Chondrocyte (in vitro differentiated cells): ENCODE results near the gene RPP25L. TPM values are rescaled to one million over a fixed set of nuclear protein-coding genes. Genes with fewer than 3 reads are reported as not detected.

ENCODE experiments used
- DNase-seq: peaks from one replicate; pipeline ENCODE4 v3.0.0; 2021; ENCODE audit warnings: mixed read lengths, low spot score
- H3K27ac Mint-ChIP-seq: one replicate; pipeline ENCODE4 v1.8.0; 2021; ENCODE audit warnings: mild to moderate bottlenecking, moderate library complexity, mixed read lengths; ENCODE audit not compliant: unreplicated experiment
- H3K27me3 Mint-ChIP-seq: 2 replicates; pipeline ENCODE4 v1.8.0; 2021; ENCODE audit warnings: low read depth, mixed read lengths
- H3K36me3 Mint-ChIP-seq: 2 replicates; pipeline ENCODE4 v1.8.0; 2021; ENCODE audit warnings: low read depth, mixed read lengths
- H3K4me1 Mint-ChIP-seq: 2 replicates; pipeline ENCODE4 v1.8.0; 2021; ENCODE audit warnings: low read depth, mild to moderate bottlenecking, mixed read lengths
- H3K4me3 Mint-ChIP-seq: one replicate; pipeline ENCODE4 v1.8.0; 2021; ENCODE audit warnings: mild to moderate bottlenecking, moderate library complexity, mixed read lengths; ENCODE audit not compliant: unreplicated experiment
- H3K9me3 Mint-ChIP-seq: 2 replicates; pipeline ENCODE4 v1.8.0; 2021; ENCODE audit warnings: low read depth, mixed read lengths
- total RNA-seq: library from RNA; stranded (reverse); gene quantifications from 3 replicates; pipeline ENCODE4 v1.2.1, GENCODE V29; 2021
- TF ChIP-seq, protein P1 (sequence below): fragments of 200-600 bp; sonication (generic); IDR thresholded peaks from 2 replicates; pipeline ENCODE4 v1.5.0; 2021; ENCODE audit warnings: antibody characterized with exemption, mild to moderate bottlenecking, moderate library complexity

RPP25L gene
- total RNA-seq, 1 donor from 2014 or later, result 11.0 TPM

- H3K4me1 Mint-ChIP-seq, result peaks cover 48% of the 10 kb centered on the region
- peaks cover 2% of the 10 kb centered on the region for H3K36me3 Mint-ChIP-seq
- H3K4me3 Mint-ChIP-seq, result no peak overlapping the region
- H3K27ac Mint-ChIP-seq, result no peak overlapping the region
- TF ChIP-seq, protein P1, sequence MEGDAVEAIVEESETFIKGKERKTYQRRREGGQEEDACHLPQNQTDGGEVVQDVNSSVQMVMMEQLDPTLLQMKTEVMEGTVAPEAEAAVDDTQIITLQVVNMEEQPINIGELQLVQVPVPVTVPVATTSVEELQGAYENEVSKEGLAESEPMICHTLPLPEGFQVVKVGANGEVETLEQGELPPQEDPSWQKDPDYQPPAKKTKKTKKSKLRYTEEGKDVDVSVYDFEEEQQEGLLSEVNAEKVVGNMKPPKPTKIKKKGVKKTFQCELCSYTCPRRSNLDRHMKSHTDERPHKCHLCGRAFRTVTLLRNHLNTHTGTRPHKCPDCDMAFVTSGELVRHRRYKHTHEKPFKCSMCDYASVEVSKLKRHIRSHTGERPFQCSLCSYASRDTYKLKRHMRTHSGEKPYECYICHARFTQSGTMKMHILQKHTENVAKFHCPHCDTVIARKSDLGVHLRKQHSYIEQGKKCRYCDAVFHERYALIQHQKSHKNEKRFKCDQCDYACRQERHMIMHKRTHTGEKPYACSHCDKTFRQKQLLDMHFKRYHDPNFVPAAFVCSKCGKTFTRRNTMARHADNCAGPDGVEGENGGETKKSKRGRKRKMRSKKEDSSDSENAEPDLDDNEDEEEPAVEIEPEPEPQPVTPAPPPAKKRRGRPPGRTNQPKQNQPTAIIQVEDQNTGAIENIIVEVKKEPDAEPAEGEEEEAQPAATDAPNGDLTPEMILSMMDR, result no peak
- DNase-seq, result no peak
- H3K27me3 Mint-ChIP-seq, result no peaks in the 10 kb centered on the region
- no peaks in the 10 kb centered on the region for H3K9me3 Mint-ChIP-seq
Measured at GRCh38 chr9:34655394-34655793, 43.5 kb upstream of the RPP25L start.

GRCh38 chr9:34654323-34655051 lies 42.6 kb upstream of the RPP25L start:
- TF ChIP-seq, protein P1, result no peak
- no peaks in the 10 kb centered on the region for H3K27me3 Mint-ChIP-seq
- DNase-seq, result peak; percentile 79
- H3K27ac Mint-ChIP-seq, result peak overlapping the region; percentile 98
- H3K36me3 Mint-ChIP-seq, result peaks cover 4% of the 10 kb centered on the region
- no peaks in the 10 kb centered on the region for H3K9me3 Mint-ChIP-seq
- H3K4me3 Mint-ChIP-seq, result peak overlapping the region; percentile 37
- peaks cover 48% of the 10 kb centered on the region for H3K4me1 Mint-ChIP-seq

DNA sequence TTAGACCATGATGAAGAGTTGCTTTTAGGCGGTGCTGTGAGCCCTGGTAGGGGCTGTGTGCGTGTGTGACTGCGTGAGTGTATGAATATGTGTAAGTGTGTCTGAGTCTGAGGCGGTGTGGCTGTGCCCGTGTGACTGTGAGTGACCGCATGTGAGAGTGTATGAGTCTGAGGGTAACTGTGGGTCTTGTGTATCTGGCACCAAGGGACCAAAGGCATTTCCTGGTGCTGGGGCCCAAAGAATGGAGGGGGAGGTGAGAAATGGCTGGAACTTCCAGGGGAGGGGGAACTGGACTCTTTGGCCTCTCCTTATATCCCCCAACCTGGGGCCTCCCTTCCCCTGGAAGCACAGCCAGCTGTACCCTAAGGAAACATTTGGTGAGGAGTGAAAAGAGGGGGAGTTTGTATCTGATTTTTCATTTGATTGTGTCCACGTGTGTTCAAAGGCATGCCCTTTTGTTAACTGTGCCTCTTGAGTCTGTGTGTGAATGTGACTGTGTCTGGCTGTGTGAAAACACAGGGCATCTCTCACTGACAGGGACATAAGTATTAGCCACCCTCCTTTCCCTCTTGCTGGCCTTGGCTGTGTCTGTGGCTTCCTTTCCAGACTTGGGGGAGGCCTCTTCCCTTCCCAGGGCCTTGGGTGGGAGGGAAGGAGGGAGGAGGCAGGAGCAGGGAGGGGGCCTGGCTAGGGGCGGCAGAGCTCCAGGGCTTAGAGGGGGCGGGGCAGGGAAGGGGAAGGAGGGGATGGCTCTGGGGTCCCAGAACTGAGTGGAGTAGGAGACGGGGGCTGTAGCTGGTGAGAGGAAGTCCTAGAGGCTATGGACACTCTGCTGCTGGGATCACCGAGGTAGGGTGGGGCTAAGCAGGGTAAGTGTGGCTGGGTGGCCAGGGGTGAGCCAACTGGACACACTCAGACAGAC lies 41.5 kb upstream of the RPP25L start:
- peak overlapping the region; percentile 98 for H3K27ac Mint-ChIP-seq
- TF ChIP-seq, protein P1, result no peak
- peaks cover 51% of the 10 kb centered on the region for H3K4me1 Mint-ChIP-seq
- no peak for DNase-seq
- peak overlapping the region; percentile 81 for H3K4me3 Mint-ChIP-seq
- H3K36me3 Mint-ChIP-seq, result peaks cover 10% of the 10 kb centered on the region
- no peaks in the 10 kb centered on the region for H3K9me3 Mint-ChIP-seq
- no peaks in the 10 kb centered on the region for H3K27me3 Mint-ChIP-seq

- TF ChIP-seq, protein P1, result no peak
- Mint-ChIP-seq H3K9me3 (no peaks in the 10 kb centered on the region), H3K4me1 (peaks cover 59% of the 10 kb centered on the region), H3K27ac (peak overlapping the region; percentile 98), H3K27me3 (no peaks in the 10 kb centered on the region), H3K4me3 (peak overlapping the region; percentile 81), H3K36me3 (peaks cover 11% of the 10 kb centered on the region)
- no peak for DNase-seq
Measured at GRCh38 chr9:34652602-34653000, 40.7 kb upstream of the RPP25L start.

DNA sequence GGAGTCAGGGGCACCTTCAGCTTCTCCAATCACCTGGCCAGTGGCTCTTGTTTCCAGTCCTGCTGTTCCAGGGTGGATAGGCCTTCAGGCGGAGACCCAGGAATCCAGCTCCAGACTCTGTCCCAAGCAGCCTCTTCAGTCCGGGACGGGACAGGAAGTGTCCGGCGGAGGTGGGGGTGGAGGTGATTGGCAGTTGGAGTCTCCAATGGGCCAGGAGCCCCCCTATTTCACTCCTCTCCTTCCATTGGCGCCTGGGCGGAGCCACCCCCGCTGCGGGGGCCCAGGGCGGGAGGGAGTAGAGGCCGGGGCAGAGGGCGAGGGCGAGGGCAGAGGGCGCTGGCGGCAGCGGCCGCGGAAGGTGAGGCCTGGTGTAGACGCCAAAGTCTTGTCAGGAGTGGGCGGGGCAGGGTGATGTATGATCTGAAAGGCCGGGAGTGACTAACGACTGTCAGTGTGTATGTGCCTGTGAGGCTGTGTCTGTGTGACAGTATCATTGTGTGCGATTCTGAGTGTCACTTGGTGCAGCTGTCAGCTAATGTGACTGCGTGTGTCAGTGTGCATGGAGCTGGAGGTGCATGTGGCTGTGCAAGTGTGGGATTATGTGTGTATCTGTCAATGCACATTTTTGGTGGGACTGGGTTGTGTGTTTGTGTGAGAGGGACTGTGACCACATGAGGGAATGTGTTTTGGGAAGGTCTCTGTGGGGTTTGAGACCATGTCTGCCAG lies 40.1 kb upstream of the RPP25L start, which contains the start of gene IL11RA:
IL11RA (plus strand) TSS at position 310 of the 726 bp plus-strand sequence. CDS start 3,033 bp downstream, outside the sequence.
- no peaks in the 10 kb centered on the region for H3K27me3 Mint-ChIP-seq
- H3K36me3 Mint-ChIP-seq, result peaks cover 11% of the 10 kb centered on the region
- peak within 1 kb of the TSS; percentile 81 for H3K4me3 Mint-ChIP-seq
- H3K27ac Mint-ChIP-seq, result peak within 1 kb of the TSS; percentile 98
- DNase-seq, result no peak
- TF ChIP-seq, protein P1, result no peak
- peaks cover 65% of the 10 kb centered on the region for H3K4me1 Mint-ChIP-seq
- no peaks in the 10 kb centered on the region for H3K9me3 Mint-ChIP-seq
